NCI-H510A (cell line): Measurements from ENCODE around the gene GRM1.

Source experiments
- DNase-seq: peaks from one replicate; lab custom pipeline; 2025; lab: John Stamatoyannopoulos, UW

The GRM1 gene

GRCh38 chr6:146369866-146370265 is 341.0 kb downstream of the GRM1 start:
- no peak for DNase-seq

- DNase-seq, result no peak
Measured at GRCh38 chr6:146381486-146381885, 352.6 kb downstream of the GRM1 start.

GRCh38 chr6:146388736-146389364 is 360.0 kb downstream of the GRM1 start:
- DNase-seq, result no peak

DNA sequence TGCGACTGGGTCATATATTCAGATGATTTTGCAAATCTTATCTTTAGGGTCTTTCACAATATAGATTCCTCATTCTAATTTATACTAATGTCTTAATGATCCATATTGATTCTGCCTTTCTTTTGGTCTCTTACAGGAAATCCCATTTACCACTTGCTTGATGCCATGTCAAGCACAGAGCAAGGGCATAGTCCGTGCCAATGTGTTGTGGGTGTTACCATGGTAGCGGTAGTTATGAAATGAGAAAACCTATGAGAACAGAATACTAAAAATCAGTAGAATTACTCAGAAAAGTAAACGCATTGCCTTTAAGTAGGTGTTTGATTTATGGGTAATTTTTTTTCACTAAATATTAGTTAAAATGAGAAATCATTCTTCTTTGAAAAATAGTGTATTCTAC is 360.9 kb downstream of the GRM1 start:
- no peak for DNase-seq

GRCh38 chr6:146397638-146398037 is 368.8 kb downstream of the GRM1 start:
- no peak for DNase-seq

DNA sequence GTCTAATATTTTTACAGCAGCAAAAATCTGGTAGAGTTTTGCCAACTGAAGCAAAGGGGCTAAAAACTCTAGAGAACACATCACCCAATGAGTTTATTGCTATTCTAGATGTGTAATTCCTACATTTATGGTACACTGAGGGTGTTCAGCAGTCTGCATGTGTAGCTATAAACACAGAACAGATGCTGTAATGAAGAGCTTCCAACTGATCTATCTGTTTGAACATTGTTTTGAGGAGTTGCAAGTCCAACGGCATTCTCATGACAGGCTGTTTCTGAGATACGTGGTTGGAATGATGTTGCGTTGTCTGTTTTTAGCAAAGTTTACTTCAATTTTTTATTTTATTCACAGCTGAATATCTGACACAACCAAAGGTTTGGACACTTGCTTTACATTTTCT is 373.6 kb downstream of the GRM1 start:
- DNase-seq, result no peak

GRCh38 chr6:146408583-146408982 is 379.7 kb downstream of the GRM1 start:
- no peak for DNase-seq

DNA sequence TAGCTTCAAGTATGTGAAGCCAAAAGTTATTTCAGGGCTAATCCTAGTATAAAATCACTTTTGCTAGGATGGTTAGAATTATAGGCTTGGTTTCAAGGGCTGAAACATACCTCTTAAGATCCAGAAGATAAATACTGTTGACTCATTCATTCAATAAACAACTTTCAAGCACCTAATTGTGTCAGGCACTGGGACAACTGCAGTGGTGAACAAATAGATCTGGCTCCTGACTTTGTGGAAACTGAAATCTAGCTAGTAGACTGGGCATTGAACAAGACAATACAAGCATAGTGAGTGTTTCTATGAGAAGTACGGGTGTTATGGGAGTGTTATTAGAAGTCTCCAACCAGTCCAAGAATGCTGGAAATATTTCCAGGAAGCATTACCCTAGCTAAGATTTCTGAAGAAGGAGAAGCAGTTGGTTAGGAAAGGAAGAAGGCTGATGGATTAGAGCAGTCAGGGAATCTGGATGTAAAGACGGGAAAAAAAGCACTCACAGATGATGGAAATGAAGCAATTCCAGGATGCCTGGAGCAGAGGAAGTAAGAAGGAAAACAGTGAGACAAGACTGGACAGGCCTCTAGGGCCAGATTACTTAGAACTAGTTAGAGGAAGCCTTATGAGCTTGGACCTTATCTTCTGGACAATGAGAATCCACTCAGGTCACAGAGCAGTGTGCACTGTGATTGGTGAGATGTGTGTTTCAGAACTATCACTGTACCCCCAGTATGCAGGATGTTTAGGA is 382.2 kb downstream of the GRM1 start:
- DNase-seq, result no peak

DNA sequence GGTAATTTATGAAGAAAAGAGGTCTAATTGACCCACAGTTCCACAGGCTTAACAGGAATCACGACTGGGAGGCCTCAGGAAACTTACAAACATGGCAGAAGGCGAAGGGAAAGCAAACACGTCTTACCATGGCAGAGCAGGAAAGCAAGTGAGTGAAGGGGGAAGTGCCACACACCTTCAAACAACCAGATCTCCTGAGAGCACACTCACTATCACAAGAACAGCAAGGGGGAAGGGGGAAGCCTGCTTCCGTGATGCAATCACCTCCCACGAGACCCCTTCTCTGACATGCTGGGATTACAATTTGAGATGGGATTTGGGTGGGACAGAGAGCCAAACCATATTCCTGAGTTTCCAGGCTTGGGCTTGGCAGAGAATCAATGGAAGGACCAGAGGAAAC is 390.7 kb downstream of the GRM1 start:
- DNase-seq, result no peak

DNA sequence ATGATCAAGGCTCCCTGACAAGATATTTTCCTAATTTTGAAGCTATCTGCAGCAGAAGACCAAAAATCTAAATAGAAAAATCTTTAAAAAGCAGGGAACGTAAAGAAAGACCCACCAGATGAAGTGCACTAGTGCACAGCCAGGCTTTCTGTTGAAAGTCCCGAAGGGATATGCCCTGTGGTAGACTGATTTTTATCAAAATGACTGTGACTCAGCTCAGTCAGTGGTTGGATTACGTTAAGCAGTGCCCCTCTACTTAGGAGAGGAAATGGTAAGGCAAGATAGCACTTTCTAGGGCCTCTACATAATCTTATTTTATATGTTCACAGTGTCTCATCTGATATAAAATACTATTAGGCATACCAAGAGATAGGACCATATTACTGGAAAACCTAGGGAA is 391.4 kb downstream of the GRM1 start:
- no peak for DNase-seq

GRCh38 chr6:146422789-146423375 is 394.0 kb downstream of the GRM1 start:
- no peak for DNase-seq

DNA sequence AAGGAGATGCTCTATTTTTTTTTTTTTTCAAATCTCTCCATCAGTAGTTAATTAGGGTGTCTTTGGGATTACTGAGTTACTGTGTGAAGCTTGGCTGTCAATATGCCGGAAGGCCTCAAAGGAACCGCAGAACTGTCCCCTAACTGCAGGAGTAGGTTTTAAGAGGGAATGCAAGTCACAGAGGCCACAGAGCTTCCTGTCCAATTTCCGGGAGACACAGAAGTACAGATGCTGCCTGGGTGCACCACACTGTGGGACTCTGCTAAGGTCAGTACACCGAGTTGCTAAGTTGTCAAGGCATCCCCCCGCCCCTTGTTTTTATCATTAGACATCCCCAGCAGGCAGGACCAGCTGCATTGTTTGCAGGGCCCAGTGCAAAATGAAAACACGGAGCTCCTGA is 394.6 kb downstream of the GRM1 start:
- DNase-seq, result no peak

- DNase-seq, result no peak
Measured at GRCh38 chr6:146426516-146426915, 397.7 kb downstream of the GRM1 start.

DNA sequence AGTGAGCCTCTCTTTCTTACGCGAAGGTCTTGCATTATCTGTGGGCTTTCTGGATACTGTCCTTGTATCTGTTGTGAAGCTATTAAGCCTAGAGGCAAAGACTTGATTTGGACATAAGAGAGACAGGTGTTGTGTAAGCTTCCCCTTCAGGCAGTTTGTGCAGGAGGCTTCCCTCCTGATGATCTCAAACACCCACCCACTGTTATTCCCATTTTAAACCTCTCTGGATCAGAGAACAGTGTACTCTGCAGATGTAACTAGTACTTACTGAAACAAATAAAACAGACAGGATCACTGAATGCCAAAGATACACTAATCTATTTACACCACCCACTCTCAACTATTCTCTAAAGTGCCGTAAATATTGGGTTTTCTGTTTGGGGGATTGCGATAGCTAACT is 401.0 kb downstream of the GRM1 start:
- DNase-seq, result no peak

DNA sequence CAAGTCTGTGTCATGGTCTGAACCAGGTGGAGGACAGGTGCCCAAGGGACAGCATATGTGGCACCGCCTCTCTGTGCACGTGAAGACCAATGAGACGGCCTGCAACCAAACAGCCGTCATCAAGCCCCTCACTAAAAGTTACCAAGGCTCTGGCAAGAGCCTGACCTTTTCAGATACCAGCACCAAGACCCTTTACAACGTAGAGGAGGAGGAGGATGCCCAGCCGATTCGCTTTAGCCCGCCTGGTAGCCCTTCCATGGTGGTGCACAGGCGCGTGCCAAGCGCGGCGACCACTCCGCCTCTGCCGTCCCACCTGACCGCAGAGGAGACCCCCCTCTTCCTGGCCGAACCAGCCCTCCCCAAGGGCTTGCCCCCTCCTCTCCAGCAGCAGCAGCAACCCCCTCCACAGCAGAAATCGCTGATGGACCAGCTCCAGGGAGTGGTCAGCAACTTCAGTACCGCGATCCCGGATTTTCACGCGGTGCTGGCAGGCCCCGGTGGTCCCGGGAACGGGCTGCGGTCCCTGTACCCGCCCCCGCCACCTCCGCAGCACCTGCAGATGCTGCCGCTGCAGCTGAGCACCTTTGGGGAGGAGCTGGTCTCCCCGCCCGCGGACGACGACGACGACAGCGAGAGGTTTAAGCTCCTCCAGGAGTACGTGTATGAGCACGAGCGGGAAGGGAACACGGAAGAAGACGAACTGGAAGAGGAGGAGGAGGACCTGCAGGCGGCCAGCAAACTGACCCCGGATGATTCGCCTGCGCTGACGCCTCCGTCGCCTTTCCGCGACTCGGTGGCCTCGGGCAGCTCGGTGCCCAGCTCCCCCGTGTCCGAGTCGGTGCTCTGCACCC is 405.2 kb downstream of the GRM1 start:
- no peak for DNase-seq

- no peak for DNase-seq
Measured at GRCh38 chr6:146434732-146435390, 406.0 kb downstream of the GRM1 start.

DNA sequence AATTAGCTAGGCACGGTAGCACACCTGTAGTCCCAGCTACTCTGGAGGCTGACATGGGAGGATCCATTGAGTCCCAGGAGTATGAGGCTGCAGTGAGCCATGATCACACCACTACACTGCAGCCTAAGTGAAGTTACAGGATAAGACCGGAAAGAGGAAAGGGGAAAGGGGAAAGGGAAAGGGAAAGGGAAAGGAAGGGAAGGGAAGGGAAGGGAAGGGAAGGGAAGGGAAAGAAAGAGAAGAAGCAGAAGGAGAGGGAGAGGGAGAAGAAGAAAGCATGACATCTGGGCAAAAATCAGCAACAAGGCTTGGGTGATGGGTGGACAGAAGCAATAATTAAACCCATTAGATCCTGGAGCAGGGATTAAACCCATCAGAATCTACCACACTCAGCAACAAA is 413.0 kb downstream of the GRM1 start:
- no peak for DNase-seq

- no peak for DNase-seq
Measured at GRCh38 chr6:146444189-146444588, 415.3 kb downstream of the GRM1 start.

- no peak for DNase-seq
Measured at GRCh38 chr6:146445233-146445632, 416.4 kb downstream of the GRM1 start.

- no peak for DNase-seq
Measured at GRCh38 chr6:146456886-146457285, 428.0 kb downstream of the GRM1 start.

GRCh38 chr6:146460941-146461340 is 432.1 kb downstream of the GRM1 start:
- no peak for DNase-seq
